Heart right ventricle (tissue), 16 donors: ENCODE measurements around the gene TMEM54. TPM values are rescaled to one million over a fixed set of nuclear protein-coding genes. Genes with fewer than 3 reads are reported as not detected.

Experiments used
- ATAC-seq, 8 donors: fragments of 200-7000 bp; cut with Tn5 transposase; one replicate each; pipeline ENCODE4 v1.9.1; 2020; ENCODE audit warnings: mild to moderate bottlenecking in 8 of 8, moderate library complexity in 8 of 8, moderate number of reproducible peaks in 1 of 8
- DNase-seq, 2 donors: peaks; one replicate each; pipeline ENCODE4 v3.0.0-alpha.2; 2020
- H3K27ac ChIP-seq, 10 donors: fragments of 200-600 bp; sonication (generic) in 2 of 10; one replicate each; pipeline versions ENCODE4 v1.5.0 to v1.8.0; 2020 to 2022; ENCODE audit warnings: mild to moderate bottlenecking in 3 of 10
- H3K27me3 ChIP-seq, 7 donors: fragments of 200-600 bp; one replicate each; pipeline ENCODE4 v1.8.0; 2021 to 2022; ENCODE audit warnings: mild to moderate bottlenecking in 2 of 7
- H3K36me3 ChIP-seq, 9 donors: fragments of 200-600 bp; sonication (generic) in 1 of 9; one replicate each; pipeline versions ENCODE4 v1.5.0 to v1.8.0; 2020 to 2022; ENCODE audit warnings: mild to moderate bottlenecking in 2 of 9
- H3K4me1 ChIP-seq, 9 donors: fragments of 200-600 bp; sonication (generic) in 1 of 9; one replicate each; pipeline versions ENCODE4 v1.5.0 to v1.8.0; 2020 to 2022; ENCODE audit warnings: mild to moderate bottlenecking in 4 of 9
- H3K4me3 ChIP-seq, 10 donors: fragments of 200-600 bp; sonication (generic) in 2 of 10; one replicate each; pipeline versions ENCODE4 v1.5.0 to v1.8.0; 2020 to 2022; ENCODE audit warnings: mild to moderate bottlenecking in 7 of 10, moderate library complexity in 2 of 10
- H3K9me3 ChIP-seq, 11 donors: fragments of 200-600 bp in 10 of 11; sonication (generic) in 2 of 11; one replicate each; pipeline versions ENCODE4 v1.5.0 to v1.8.0; 2013 to 2022; ENCODE audit warnings: mild to moderate bottlenecking in 2 of 11, control low read depth in 1 of 11, moderate library complexity in 1 of 11
- CTCF ChIP-seq, 9 donors: fragments of 200-600 bp; sonication (generic) in 2 of 9; IDR thresholded peaks; one replicate each; pipeline versions ENCODE4 v1.5.0 to v1.8.0; 2021 to 2022; ENCODE audit warnings: antibody characterized with exemption in 9 of 9, mild to moderate bottlenecking in 5 of 9, moderate library complexity in 1 of 9
- WGBS, 2 donors: extraction: QIAGEN DNeasy Blood & Tissue Kit; methylation state at CpG; one replicate each; pipeline ENCODE4 v1.1.7; 2013; ENCODE audit warnings: inconsistent platforms in 1 of 2; 5-methylcytosine and 5-hydroxymethylcytosine counted together
- intact Hi-C, 10 donors: fragments of 100-400 bp; cut with DNase I; formaldehyde crosslinking; loops; one replicate each; pipeline versions ENCODE4 v1.11.1 to v1.14.2; 2022
- polyA plus RNA-seq, 2 donors: library from polyadenylated mRNA; stranded (reverse); fragments of 200-250 nt; gene quantifications; one replicate each; pipeline ENCODE4 v1.2.3, GENCODE V29; 2013
- total RNA-seq, 10 donors: library from RNA; stranded (reverse); fragmentation: NEBNext Ultra II Directional in 3 of 10; extraction: Animal tissue kit (Norgen Biotek cat#: 25700) in 3 of 10; gene quantifications; one replicate each; pipeline versions ENCODE4 v1.2.1 to v1.2.4, GENCODE V29; 2021 to 2023
- donor health status: Arrhythmogenic right ventricular cardiomyopathy.
- donor health status: ischemic (EF 13 %, LVEDD 7.1; RV severe dilation, severe dysfunction).
- donor health status: healthy with polysubstance abuse.
- donor health status: DM: no; HTN: yes; CAD: no.
- donor health status: DM: no; HTN: no; CAD: no.
- donor health status: ischemic (EF 25% LVEDD 6.9; RV normal size, moderate dysfunction).
- donor health status: ischemic (EF 25% LVEDD 5.7; RV mildly dilated, moderate dysfunction).
- donor health status: healthy.
- donor health status: DM: yes; HTN: yes; CAD: no.
- donor health status: Ischemic cardiomyopathy.
- donor health status: ischemic (EF 35%, LVEDD 5.7; RV mildly dilated, moderate dysfunction).
- donor health status: nonischemic (EF 11% LVEDD 7.7; RV severe dilation, severe dysfunction).
- donor health status: DM: yes; HTN: yes; CAD: no.
- donor health status: PGD.
- donor health status: ischemic (EF 29% LVEDD 5.4; RV normal size, mild dysfunction).
- donor health status: nonischemic (EF 23%, LVEDD 6.1; RV moderate dilation, normal function).

The TMEM54 gene
- total and polyA plus RNA-seq, 12 donors, result 4.5 to 22.5 (median 10.8) TPM

GRCh38 chr1:32896451-32896850 is 4.7 kb downstream of the TMEM54 start:
- Histone ChIP-seq H3K9me3 (no peaks in the 10 kb centered on the region), H3K4me3 (no peak overlapping the region), H3K4me1 (peaks cover 2 to 20% (median 17%) of the 10 kb centered on the region in 9 donors), H3K27me3 (peaks cover 7 to 58% (median 26%) of the 10 kb centered on the region in 7 donors), H3K27ac (no peak overlapping the region), H3K36me3 (no peaks in the 10 kb centered on the region)
- DNase-seq (no peak), ATAC-seq (no peak)
- TF ChIP-seq CTCF (IDR thresholded peaks at IDR 0.05), result no peak
- intact Hi-C loops, result no loop called here
- 83 to 87% methylated on average over 5 of the region's 5 CpGs for WGBS, 2 donors

GRCh38 chr1:32895325-32896215 is 5.6 kb downstream of the TMEM54 start:
- Histone ChIP-seq H3K4me1 (peaks cover 2 to 16% (median 12%) of the 10 kb centered on the region in 9 donors), H3K9me3 (no peaks in the 10 kb centered on the region), H3K4me3 (no peak overlapping the region), H3K27me3 (peaks cover 7 to 60% (median 35%) of the 10 kb centered on the region in 7 donors), H3K27ac (no peak overlapping the region), H3K36me3 (no peaks in the 10 kb centered on the region)
- intact Hi-C loops, result no loop called here
- DNase-seq (no peak), ATAC-seq (no peak)
- WGBS, 2 donors, result 92 to 93% methylated on average over 26 of the region's 26 CpGs
- no peak for TF ChIP-seq CTCF (IDR thresholded peaks at IDR 0.05)

GRCh38 chr1:32894681-32895080 is 6.5 kb downstream of the TMEM54 start:
- ATAC-seq (no peak), DNase-seq (no peak)
- Histone ChIP-seq H3K36me3 (no peaks in the 10 kb centered on the region), H3K9me3 (no peaks in the 10 kb centered on the region), H3K27ac (no peak overlapping the region), H3K27me3 (peaks cover 7 to 55% (median 37%) of the 10 kb centered on the region in 7 donors), H3K4me1 (peaks cover 2 to 12% (median 8%) of the 10 kb centered on the region in 9 donors), H3K4me3 (no peak overlapping the region)
- intact Hi-C loops, result no loop called here
- 83 to 90% methylated on average over 6 of the region's 6 CpGs for WGBS, 2 donors
- no peak for TF ChIP-seq CTCF (IDR thresholded peaks at IDR 0.05)

GRCh38 chr1:32894019-32894600 is 7.1 kb downstream of the TMEM54 start:
- WGBS, 2 donors, result 74 to 79% methylated on average over 8 of the region's 8 CpGs
- Histone ChIP-seq H3K36me3 (no peaks in the 10 kb centered on the region), H3K27me3 (peaks cover 7 to 52% (median 38%) of the 10 kb centered on the region in 7 donors), H3K27ac (no peak overlapping the region), H3K4me3 (peak overlapping the region in 7 of 10 donors; percentile 31 to 56 (median 53)), H3K4me1 (peaks cover 2 to 12% (median 8%) of the 10 kb centered on the region in 9 donors), H3K9me3 (no peaks in the 10 kb centered on the region)
- intact Hi-C loops, result no loop called here
- DNase-seq, result no peak
- no peak for TF ChIP-seq CTCF (IDR thresholded peaks at IDR 0.05)
- peak in 1 of 8 donors; percentile 9 for ATAC-seq
